ENCODE data around the gene KRTAP4-3. TPM values are rescaled to one million over a fixed set of nuclear protein-coding genes. Genes with fewer than 3 reads are reported as not detected.
"Not testable (repeated sequence)": the region's sequence is repeated elsewhere in the genome, so short reads cannot be mapped to it uniquely, and the experiment has no call there.

Gene KRTAP4-3
- total RNA-seq, 1 experiment from 2014 or later, result not detected

GRCh38 chr17:41118721-41119120 is 49.3 kb downstream of the KRTAP4-3 start:
- peaks cover 33% of the 10 kb centered on the region for H3K9me3 Mint-ChIP-seq
- DNase-seq (ENCODE audit: low spot score), result no peak
- H3K27me3 Mint-ChIP-seq (ENCODE audit: low read depth), result peaks cover 4% of the 10 kb centered on the region; the same call in 1 of the 2 replicates
- H3K27ac Mint-ChIP-seq, result no peak overlapping the region
- POLR2A ChIA-PET, result no interaction called here
- H3K4me1 Mint-ChIP-seq, result peaks cover 38% of the 10 kb centered on the region
- H3K4me3 Mint-ChIP-seq, result no peak overlapping the region
- CTCF ChIA-PET, result no interaction called here
- ATAC-seq, result no peak
- peaks cover 14% of the 10 kb centered on the region for H3K36me3 Mint-ChIP-seq
- TF ChIP-seq, protein P1, sequence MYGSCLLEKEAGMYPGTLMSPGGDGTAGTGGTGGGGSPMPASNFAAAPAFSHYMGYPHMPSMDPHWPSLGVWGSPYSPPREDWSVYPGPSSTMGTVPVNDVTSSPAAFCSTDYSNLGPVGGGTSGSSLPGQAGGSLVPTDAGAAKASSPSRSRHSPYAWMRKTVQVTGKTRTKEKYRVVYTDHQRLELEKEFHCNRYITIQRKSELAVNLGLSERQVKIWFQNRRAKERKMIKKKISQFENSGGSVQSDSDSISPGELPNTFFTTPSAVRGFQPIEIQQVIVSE (CRISPR knock-in tag; IDR thresholded peaks at IDR 0.05; ENCODE audit: borderline replicate concordance), result no peak
- TF ChIP-seq ATF3 (CRISPR knock-in tag; conservative IDR thresholded peaks at IDR 0.05) (no peak), SMAD3 (CRISPR knock-in tag; IDR thresholded peaks at IDR 0.05; ENCODE audit: borderline replicate concordance) (no peak), GTF2I (CRISPR knock-in tag; conservative IDR thresholded peaks at IDR 0.05) (no peak)
- TF ChIP-seq, protein P2, sequence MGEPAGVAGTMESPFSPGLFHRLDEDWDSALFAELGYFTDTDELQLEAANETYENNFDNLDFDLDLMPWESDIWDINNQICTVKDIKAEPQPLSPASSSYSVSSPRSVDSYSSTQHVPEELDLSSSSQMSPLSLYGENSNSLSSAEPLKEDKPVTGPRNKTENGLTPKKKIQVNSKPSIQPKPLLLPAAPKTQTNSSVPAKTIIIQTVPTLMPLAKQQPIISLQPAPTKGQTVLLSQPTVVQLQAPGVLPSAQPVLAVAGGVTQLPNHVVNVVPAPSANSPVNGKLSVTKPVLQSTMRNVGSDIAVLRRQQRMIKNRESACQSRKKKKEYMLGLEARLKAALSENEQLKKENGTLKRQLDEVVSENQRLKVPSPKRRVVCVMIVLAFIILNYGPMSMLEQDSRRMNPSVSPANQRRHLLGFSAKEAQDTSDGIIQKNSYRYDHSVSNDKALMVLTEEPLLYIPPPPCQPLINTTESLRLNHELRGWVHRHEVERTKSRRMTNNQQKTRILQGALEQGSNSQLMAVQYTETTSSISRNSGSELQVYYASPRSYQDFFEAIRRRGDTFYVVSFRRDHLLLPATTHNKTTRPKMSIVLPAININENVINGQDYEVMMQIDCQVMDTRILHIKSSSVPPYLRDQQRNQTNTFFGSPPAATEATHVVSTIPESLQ (CRISPR knock-in tag; IDR thresholded peaks at IDR 0.05), result no peak

DNA sequence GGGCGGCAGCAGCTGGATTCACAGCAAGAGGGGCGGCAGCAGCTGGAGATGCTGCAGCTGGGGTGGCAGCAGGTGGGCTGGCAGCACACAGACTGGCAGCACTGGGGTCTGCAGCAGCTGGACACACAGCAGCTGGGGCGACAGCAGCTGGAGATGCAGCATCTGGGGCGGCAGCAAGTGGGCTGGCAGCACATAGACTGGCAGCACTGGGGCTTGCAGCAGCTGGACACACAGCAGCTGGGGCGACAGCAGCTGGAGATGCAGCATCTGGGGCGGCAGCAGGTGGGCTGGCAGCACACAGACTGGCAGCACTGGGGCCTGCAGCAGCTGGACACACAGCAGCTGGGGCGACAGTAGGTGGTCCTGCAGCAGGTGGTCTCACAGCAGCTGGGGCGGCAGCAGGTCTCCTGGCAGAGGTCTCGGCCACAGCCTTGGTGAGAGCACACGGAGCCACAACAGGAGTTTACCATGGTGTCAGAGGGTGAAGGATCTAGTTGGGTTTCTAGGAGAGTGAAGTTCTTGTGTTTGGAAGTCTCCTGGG is 50.1 kb downstream of the KRTAP4-3 start, which contains the start of gene KRTAP4-11:
Gene KRTAP4-11 (minus strand): TSS at position 528 of the 541 bp plus-strand sequence. CDS start 58 bp downstream, at position 470.
- DNase-seq (ENCODE audit: low spot score); CTCF ChIA-PET; H3K27me3 Mint-ChIP-seq (ENCODE audit: low read depth); POLR2A ChIA-PET; H3K27ac Mint-ChIP-seq; H3K4me3 Mint-ChIP-seq; ATAC-seq: not testable (repeated sequence)
- H3K9me3 Mint-ChIP-seq, result peaks cover 34% of the 10 kb centered on the region
- peaks cover 20% of the 10 kb centered on the region for H3K36me3 Mint-ChIP-seq
- H3K4me1 Mint-ChIP-seq, result peaks cover 33% of the 10 kb centered on the region

Other genes starting within 250 kb of the KRTAP4-3 start
- not detected in 3 replicates for gene KRT23, start 230.6 kb downstream of the KRTAP4-3 start, total RNA-seq (2021)
- gene KRT39, start 201.3 kb downstream of the KRTAP4-3 start, total RNA-seq (2021), result not detected in 3 replicates
- gene KRT40, start 183.9 kb downstream of the KRTAP4-3 start, total RNA-seq (2021), result not detected in 3 replicates
- not detected in 3 replicates for gene KRTAP3-3, start 174.1 kb downstream of the KRTAP4-3 start, total RNA-seq (2021)
- not detected in 3 replicates for gene KRTAP3-2, start 168.3 kb downstream of the KRTAP4-3 start, total RNA-seq (2021)
- not detected in 3 replicates for gene KRTAP3-1, start 159.1 kb downstream of the KRTAP4-3 start, total RNA-seq (2021)
- gene KRTAP1-5, start 141.0 kb downstream of the KRTAP4-3 start, total RNA-seq (2021), result not detected in 3 replicates
- not detected in 3 replicates for gene KRTAP1-4, start 138.0 kb downstream of the KRTAP4-3 start, total RNA-seq (2021)
- not detected in 3 replicates for gene KRTAP1-3, start 133.3 kb downstream of the KRTAP4-3 start, total RNA-seq (2021)
- gene KRTAP1-1, start 126.8 kb downstream of the KRTAP4-3 start, total RNA-seq (2021), result not detected in 3 replicates
- not detected in 3 replicates for gene KRTAP2-1, start 120.9 kb downstream of the KRTAP4-3 start, total RNA-seq (2021)
- gene KRTAP2-2, start 113.0 kb downstream of the KRTAP4-3 start, total RNA-seq (2021), result not detected in 3 replicates
- gene KRTAP2-3, start 108.1 kb downstream of the KRTAP4-3 start, total RNA-seq (2021), result not detected in 3 replicates
- gene KRTAP2-4, start 102.3 kb downstream of the KRTAP4-3 start, total RNA-seq (2021), result not detected in 3 replicates
- not detected in 3 replicates for gene KRTAP4-7, start 84.1 kb downstream of the KRTAP4-3 start, total RNA-seq (2021)
- not detected in 3 replicates for gene KRTAP4-8, start 70.1 kb downstream of the KRTAP4-3 start, total RNA-seq (2021)
- gene KRTAP4-16, start 66.0 kb downstream of the KRTAP4-3 start, total RNA-seq (2021), result not detected in 3 replicates
- gene KRTAP4-9, start 62.8 kb downstream of the KRTAP4-3 start, total RNA-seq (2021), result not detected in 3 replicates
- not detected in 3 replicates for gene KRTAP4-11, start 49.8 kb downstream of the KRTAP4-3 start, total RNA-seq (2021)
- gene KRTAP4-12, start 44.0 kb downstream of the KRTAP4-3 start, total RNA-seq (2021), result not detected in 3 replicates
- not detected in 3 replicates for gene KRTAP4-6, start 27.7 kb downstream of the KRTAP4-3 start, total RNA-seq (2021)
- not detected in 3 replicates for gene KRTAP4-5, start 18.4 kb downstream of the KRTAP4-3 start, total RNA-seq (2021)
- not detected in 3 replicates for gene KRTAP4-4, start 7.5 kb downstream of the KRTAP4-3 start, total RNA-seq (2021)
- not detected in 3 replicates for gene KRTAP4-2, start 10.0 kb upstream of the KRTAP4-3 start, total RNA-seq (2021)
- not detected in 3 replicates for gene KRTAP4-1, start 16.7 kb upstream of the KRTAP4-3 start, total RNA-seq (2021)
- not detected in 3 replicates for gene KRTAP9-1, start 21.7 kb upstream of the KRTAP4-3 start, total RNA-seq (2021)
- gene KRTAP9-2, start 58.4 kb upstream of the KRTAP4-3 start, total RNA-seq (2021), result not detected in 3 replicates
- gene KRTAP9-3, start 64.2 kb upstream of the KRTAP4-3 start, total RNA-seq (2021), result not detected in 3 replicates
- not detected in 3 replicates for gene KRTAP9-8, start 69.8 kb upstream of the KRTAP4-3 start, total RNA-seq (2021)
- not detected in 3 replicates for gene KRTAP9-4, start 81.5 kb upstream of the KRTAP4-3 start, total RNA-seq (2021)
- not detected in 3 replicates for gene KRTAP9-9, start 87.2 kb upstream of the KRTAP4-3 start, total RNA-seq (2021)
- gene KRTAP9-6, start 97.2 kb upstream of the KRTAP4-3 start, total RNA-seq (2021), result not detected in 3 replicates
- not detected in 3 replicates for gene KRTAP9-7, start 107.5 kb upstream of the KRTAP4-3 start, total RNA-seq (2021)
- gene KRTAP29-1, start 134.6 kb upstream of the KRTAP4-3 start, total RNA-seq (2021), result not detected in 3 replicates
- not detected in 3 replicates for gene KRTAP16-1, start 141.1 kb upstream of the KRTAP4-3 start, total RNA-seq (2021)
- not detected in 3 replicates for gene KRTAP17-1, start 147.5 kb upstream of the KRTAP4-3 start, total RNA-seq (2021)
- not detected in 3 replicates for gene KRT33A, start 182.6 kb upstream of the KRTAP4-3 start, total RNA-seq (2021)
- gene KRT33B, start 201.6 kb upstream of the KRTAP4-3 start, total RNA-seq (2021), result not detected in 3 replicates
- not detected in 3 replicates for gene KRT34, start 214.1 kb upstream of the KRTAP4-3 start, total RNA-seq (2021)
- not detected in 3 replicates for gene KRT31, start 229.4 kb upstream of the KRTAP4-3 start, total RNA-seq (2021)

Measured in WTC11 (cell line).